Esophagus mucosa (tissue), 1 donor: ENCODE data around the gene PARP11. TPM values are rescaled to one million over a fixed set of nuclear protein-coding genes. Genes with fewer than 3 reads are reported as not detected.

Source experiments
- ATAC-seq: fragments of 200-7000 bp; cut with Tn5 transposase; one replicate; pipeline ENCODE4 v1.9.1; 2020
- total RNA-seq: library from RNA; stranded (reverse); gene quantifications from one replicate; pipeline ENCODE4 v1.2.4, GENCODE V29; 2023
- donor health status: DM: yes; HTN: yes; CAD: no.

Gene PARP11
- total RNA-seq, 1 donor from 2014 or later = 6.9 TPM

- ATAC-seq = no peak
Measured at GRCh38 chr12:3768911-3769447, 104.2 kb downstream of the PARP11 start.

DNA sequence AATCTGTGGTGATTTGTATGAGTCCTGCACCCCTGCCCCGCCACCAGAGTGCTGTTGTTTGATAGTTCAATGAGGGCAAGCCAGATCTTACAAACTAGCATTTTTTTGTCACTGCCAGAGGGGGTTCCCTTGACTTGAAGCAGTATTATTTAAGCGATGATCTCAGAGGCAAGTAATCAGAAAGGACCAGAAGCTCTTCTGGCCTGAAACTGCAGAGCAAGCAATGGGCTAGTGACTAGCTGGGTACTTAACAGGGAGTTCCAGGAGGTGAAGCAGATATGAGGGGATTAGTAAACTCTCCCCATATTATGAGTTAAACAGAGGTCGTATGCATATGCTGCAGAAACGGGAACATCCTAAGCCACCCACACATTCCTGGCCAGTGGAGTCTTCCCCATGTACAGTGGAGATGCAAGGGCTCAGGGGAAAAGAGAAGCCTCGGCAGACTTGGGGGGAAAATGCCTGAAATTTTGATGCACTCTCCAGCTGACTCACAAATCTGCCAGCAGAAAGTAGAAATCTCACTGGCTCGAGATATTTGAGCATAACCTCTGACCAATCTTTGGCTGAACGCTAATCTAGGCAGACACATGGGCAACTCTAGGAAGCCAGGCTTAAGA, 112.0 kb downstream of the PARP11 start:
- no peak for ATAC-seq

DNA sequence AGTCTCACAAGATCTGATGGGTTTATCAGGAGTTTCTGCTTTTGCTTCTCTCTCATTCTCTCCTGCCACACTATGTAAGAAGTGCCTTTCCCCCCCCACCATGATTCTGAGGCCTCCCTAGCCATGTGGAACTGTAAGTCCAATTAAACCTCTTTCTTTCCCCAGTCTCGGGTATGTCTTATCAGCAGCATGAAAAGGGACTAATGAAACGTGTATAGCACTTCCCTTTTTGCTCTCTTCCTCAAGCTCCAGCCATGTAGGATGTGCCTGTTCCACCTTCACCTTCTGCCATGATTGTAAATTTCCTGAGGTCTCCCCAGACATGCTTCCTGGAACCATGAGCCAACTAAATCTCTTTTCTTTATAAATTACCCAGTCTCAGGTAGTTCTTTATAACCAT, 113.3 kb downstream of the PARP11 start:
- no peak for ATAC-seq

Other genes with a start within 250 kb of the PARP11 start
- 3.0 TPM for gene CRACR2A, start 120.3 kb downstream of the PARP11 start, total RNA-seq